Measurements from ENCODE around the gene ANLN.

ANLN gene

GRCh38 chr7:36408589-36408988, 18.9 kb downstream of the ANLN start:
- no peak for DNase-seq (ENCODE audit: low read depth)

- DNase-seq (ENCODE audit: low read depth) = no peak
Measured at GRCh38 chr7:36409180-36409579, 19.5 kb downstream of the ANLN start.

GRCh38 chr7:36415144-36415543, 25.5 kb downstream of the ANLN start:
- no peak for DNase-seq (ENCODE audit: low read depth)

DNA sequence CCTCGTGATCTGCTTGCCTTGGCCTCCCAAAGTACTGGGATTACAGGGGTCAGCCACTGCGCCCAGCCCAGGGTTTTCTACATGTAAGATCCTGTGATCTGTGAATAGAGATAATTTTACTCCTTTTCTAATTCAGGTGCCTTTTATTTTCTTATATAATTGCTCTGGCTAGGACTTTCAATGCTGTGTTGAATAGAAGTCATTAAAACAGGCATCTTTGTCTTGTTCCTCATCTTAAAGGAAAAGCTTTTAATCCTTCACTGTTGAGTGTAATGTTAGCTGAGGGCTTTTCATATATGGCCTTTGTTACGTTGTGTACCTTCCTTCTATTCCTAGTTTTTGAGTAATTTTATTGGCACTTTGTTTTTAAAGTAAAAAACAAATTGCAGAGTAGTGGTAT, 26.6 kb downstream of the ANLN start:
- no peak for DNase-seq (ENCODE audit: low read depth)

DNA sequence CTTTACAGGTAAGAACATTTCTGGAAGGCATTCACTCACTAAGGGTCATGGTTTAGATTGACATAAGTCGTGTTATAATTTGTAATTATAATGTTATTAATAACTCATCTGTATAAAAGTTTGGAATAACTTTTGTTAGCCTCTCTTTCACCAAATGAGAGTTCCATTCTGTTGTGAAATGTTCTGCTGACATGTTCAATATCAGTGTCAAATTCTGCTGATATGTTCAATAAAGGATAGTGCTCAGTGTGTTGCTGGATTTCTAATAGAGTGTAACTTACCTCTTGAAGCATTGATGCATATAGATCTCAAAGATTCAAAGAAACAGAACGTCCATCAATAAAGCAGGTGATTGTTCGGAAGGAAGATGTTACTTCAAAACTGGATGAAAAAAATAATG, 30.6 kb downstream of the ANLN start:
- no peak for DNase-seq (ENCODE audit: low read depth)

GRCh38 chr7:36422072-36422471, 32.4 kb downstream of the ANLN start:
- no peak for DNase-seq (ENCODE audit: low read depth)

- DNase-seq (ENCODE audit: low read depth) = no peak
Measured at GRCh38 chr7:36423633-36424032, 34.0 kb downstream of the ANLN start.

GRCh38 chr7:36430186-36430585, 40.5 kb downstream of the ANLN start:
- DNase-seq (ENCODE audit: low read depth) = no peak

DNA sequence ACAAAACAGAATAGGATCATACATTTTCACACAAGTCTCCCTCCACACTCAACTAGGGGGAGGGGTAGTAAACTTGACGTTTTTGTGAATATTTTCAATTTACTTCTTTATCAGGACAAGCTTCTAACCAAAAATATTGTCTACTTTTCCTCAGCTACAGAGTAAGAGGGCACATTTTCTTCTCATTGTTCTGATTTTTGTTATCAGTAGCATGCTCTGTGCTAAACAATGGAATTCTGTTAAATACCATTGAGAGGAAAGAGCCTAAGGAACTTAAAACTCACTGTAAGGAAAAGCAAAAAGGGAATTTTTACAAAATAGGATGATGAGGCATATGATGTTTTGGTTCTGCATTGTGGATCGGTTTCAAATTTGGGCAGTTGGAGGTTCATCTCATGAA, 41.2 kb downstream of the ANLN start:
- DNase-seq (ENCODE audit: low read depth) = no peak

GRCh38 chr7:36438211-36438610, 48.5 kb downstream of the ANLN start:
- no peak for DNase-seq (ENCODE audit: low read depth)

- DNase-seq (ENCODE audit: low read depth) = no peak
Measured at GRCh38 chr7:36439624-36440023, 50.0 kb downstream of the ANLN start.

- DNase-seq (ENCODE audit: low read depth) = no peak
Measured at GRCh38 chr7:36440880-36441279, 51.2 kb downstream of the ANLN start.

DNA sequence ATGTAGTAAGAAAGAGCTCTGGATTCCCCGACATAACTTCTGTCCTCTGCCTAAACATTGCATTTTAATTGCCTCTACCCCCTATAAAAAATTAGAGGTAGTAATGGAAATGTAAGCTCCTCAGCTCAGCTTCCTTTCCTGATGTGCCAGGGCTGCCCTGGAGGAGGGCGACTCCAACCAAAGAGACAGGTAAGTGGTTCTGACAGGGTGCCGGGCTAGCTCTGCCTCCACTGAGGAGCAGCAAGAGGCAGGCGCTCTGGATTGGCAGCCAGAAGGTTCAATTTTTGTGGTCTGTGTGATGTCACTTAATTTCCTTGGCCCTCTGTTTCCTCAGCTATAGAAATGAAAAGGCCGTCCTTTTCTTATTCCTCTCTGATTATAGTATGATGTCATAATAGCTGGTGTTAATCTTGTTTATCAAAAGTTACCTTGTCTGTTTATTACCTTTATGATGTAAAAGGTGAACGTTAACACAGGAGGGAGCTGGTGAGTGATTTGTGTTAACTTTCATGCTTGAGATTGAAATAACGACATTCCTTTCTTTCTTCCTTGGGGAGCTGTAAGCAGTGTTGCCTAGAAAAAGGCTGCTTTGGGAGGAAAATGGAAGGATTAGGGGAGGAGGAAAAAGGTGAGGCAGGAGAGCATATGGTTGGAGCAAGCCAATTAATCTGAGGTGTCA, 51.8 kb downstream of the ANLN start:
- DNase-seq (ENCODE audit: low read depth) = no peak

DNA sequence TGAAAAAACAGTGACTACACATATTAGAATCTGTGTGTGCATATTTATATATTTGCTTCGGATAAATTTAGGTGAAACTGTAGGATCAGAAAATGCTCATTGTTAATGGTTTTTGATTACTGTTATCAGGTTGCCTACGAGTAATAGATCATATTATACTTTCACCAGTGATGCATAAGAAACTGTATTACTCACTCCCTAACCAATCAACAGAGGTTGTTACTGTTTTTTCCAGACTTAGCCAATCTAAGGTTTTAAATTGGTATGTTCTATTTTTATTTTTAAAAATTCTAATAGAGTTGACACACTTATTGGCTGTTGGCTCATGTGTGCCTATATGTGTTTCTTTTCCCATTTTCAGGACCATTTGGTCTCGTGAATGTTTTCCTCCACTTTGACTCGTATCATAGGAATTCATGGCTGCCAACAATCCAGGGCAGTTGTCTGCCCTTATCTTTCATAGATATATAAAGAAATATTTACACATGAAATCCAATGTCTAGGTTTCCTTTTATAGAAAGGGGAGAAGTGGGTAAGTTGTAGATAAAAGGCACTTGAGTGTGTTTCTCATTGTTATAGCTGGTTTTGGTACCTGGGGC, 59.2 kb downstream of the ANLN start:
- DNase-seq (ENCODE audit: low read depth) = no peak

DNA sequence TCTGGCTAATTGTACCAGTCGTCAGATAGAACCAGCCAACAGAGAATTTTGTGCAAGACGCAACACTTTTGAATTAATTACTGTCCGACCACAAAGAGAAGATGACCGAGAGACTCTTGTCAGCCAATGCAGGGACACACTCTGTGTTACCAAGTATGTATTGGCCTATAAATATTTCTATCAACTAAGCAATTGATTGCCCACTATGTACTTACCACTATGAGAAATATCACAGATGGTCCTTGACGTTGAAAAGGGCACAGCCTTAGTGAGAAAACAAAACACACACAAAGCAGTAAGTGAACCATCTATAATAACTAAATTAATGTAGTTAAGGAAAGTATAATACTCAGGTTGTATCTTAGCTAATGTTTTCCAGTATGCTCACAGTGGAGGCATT, 60.0 kb downstream of the ANLN start:
- no peak for DNase-seq (ENCODE audit: low read depth)

- no peak for DNase-seq (ENCODE audit: low read depth)
Measured at GRCh38 chr7:36453769-36454168, 64.1 kb downstream of the ANLN start.

GRCh38 chr7:36455646-36456045, 66.0 kb downstream of the ANLN start:
- DNase-seq (ENCODE audit: low read depth) = no peak

DNA sequence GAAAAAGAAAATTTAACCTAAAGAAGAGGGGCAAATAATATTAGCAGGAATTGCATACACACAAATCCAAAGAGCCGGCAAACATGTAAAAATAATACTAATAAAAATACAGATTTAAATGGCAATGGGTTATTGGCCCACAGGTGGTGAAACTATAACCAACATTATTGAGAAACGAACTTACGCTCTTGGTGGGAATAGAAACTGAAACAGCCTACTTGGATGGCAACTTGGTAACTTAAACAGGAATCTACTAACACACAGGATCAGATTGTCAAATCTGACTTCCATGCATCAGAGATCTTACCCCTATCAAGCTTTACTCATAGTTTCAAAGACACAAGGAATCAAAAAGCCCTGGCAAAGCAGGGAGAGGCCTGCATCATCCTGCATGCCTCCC, 66.5 kb downstream of the ANLN start:
- no peak for DNase-seq (ENCODE audit: low read depth)

DNA sequence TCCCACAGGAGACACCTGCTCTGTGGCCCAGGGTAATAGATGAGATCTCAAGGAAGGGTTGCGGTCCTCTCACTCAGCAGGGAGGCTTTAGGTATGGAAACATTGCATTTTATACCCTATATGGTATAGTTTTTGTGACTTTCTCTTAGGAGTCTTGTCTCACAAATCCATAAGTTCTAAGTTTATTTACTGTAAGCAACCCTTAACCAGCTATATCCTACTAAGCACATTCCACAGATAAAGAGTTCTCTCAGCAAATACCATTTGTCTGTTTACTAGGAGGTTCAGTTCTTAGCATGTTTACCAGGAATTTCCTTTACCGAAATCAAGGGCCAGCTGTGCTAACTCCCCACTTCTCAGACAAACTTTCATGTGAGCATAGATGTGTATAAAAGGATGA, 66.9 kb downstream of the ANLN start:
- DNase-seq (ENCODE audit: low read depth) = no peak

DNA sequence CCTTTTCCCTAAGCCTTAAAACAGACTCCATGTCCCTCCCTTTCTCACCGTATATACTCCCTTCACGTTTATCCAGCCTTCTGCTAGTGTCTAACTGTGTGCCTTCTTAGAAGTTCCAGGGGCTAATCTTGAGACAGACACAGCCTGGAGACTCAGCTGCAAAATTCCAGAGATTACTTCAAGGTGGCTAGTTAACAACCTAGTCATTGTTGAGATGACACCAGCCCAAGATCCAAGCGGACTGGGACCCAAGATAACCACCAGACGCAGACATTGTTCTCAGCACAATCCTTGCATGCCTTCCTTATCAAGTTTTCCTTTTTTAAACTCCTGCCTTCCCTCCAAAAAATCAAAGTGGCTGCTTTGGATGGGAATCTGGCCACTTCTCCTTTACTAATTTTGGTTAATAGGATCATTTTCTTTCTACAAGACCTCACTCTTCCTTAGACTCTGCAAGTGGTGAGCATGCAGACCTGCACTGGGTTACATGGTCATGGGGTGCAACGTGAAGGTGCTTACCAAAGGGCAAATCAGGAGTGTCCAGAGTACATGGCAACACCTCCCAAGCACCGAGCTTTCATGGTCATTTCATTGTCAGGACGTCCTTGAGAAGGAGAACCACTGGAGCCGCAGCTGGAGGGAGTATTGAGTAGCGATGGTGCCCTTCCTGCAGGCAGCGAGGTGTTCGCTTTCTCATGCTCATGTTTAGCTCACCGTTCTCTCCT, 69.7 kb downstream of the ANLN start:
- no peak for DNase-seq (ENCODE audit: low read depth)

- no peak for DNase-seq (ENCODE audit: low read depth)
Measured at GRCh38 chr7:36460811-36461429, 71.3 kb downstream of the ANLN start.

DNA sequence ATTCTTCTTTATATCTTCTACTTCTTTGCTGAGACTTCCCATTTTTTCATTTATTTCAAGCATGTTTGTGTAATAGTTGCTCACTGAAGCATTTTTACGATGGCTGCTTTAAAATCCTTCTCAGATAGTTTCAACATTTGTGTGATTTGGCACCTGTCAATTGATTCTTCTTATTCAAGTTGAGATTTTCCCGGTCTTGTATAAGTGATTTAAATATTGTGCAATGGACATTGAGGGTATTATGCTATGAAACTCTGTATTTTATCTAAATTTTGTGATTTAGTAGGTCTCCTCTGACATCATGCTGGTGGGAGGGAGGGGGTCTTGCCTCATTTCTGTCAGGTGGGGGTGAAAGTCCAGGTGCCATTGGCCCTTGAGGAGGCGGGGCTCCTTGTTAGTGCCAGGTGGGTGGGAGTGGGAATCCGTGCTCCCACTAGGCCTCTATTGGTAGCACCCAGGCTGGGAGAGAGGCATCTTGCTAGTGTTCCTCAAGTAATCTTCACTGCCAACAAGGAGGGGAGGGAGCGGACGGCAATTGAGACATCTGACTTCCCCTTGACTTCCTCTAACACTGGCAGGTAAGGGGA, 73.0 kb downstream of the ANLN start:
- DNase-seq (ENCODE audit: low read depth) = no peak

- no peak for DNase-seq (ENCODE audit: low read depth)
Measured at GRCh38 chr7:36464271-36464670, 74.6 kb downstream of the ANLN start.

All from GM04504 (cell line).